HepG2 (cell line): Measurements from ENCODE around the gene SLC25A1. TPM values are rescaled to one million over a fixed set of nuclear protein-coding genes. Genes with fewer than 3 reads are reported as not detected.

Experiments
- ATAC-seq: fragments of 200-7000 bp; cut with Tn5 transposase; 3 replicates; pipeline ENCODE4 v1.9.1; 2020; ENCODE audit warnings: mild to moderate bottlenecking, moderate library complexity
- BruUV-seq: library from RNA; stranded (reverse); fragments of 400-500 nt; replicated peaks from 2 replicates; lab custom pipeline; 2021; lab: Mats Ljungman, UMichigan
- CTCF ChIA-PET: fragments of 300-600 bp; formaldehyde crosslinking; extraction: SDS; loops from one replicate; lab custom pipeline; 2021; ENCODE audit warnings: low total read pairs, inconsistent platforms, low intra/inter-chr PET ratio; lab: Yijun Ruan, JAX
- POLR2A ChIA-PET: fragments of 350-600 bp; sonication (Branson Sonifier 250); formaldehyde crosslinking; loops from one replicate; lab custom pipeline; 2020; ENCODE audit warnings: antibody characterized with exemption, inconsistent platforms; lab: Yijun Ruan, JAX
- DNase-seq: peaks from one replicate; pipeline ENCODE4 v3.0.0-alpha.2; 2015; ENCODE audit warnings: low spot score
- FAIRE-seq: peaks from 3 replicates; lab custom pipeline; 2011; peaks lifted over from hg19 to GRCh38; lab: Jason Lieb, UNC
- H2AFZ ChIP-seq: one replicate; pipeline ENCODE4 v1.6.1; 2011; ENCODE audit warnings: low read length, inconsistent platforms
- H3K27ac ChIP-seq: fragments of 300-600 bp; 3 replicates; pipeline ENCODE4 v1.8.0; 2011; ENCODE audit warnings: mixed run types, mild to moderate bottlenecking, mixed read lengths, low read length, inconsistent platforms; ENCODE audit not compliant: insufficient read depth; ENCODE audit errors: extremely low read length
- H3K27me3 ChIP-seq, 2 experiments: fragments of 200-600 bp in 1 of 2; 2 replicates in 1 of 2; 3 replicates in 1 of 2; pipeline versions ENCODE4 v1.6.0 to v1.8.0; 2011; ENCODE audit warnings: low read length in 2 of 2, mild to moderate bottlenecking in 2 of 2, moderate library complexity in 2 of 2, inconsistent platforms in 1 of 2; ENCODE audit not compliant: insufficient read depth in 2 of 2, control insufficient read depth in 1 of 2
- H3K36me3 ChIP-seq, 2 experiments: fragments of 200-600 bp in 1 of 2; replicated peaks in 1 of 2; 2 replicates in 1 of 2; 3 replicates in 1 of 2; pipeline versions ENCODE4 v1.5.1 to v1.8.0; 2011; ENCODE audit warnings: low read length in 2 of 2, inconsistent platforms in 1 of 2; ENCODE audit not compliant: insufficient read depth in 2 of 2, control insufficient read depth in 1 of 2
- H3K4me1 ChIP-seq: 2 replicates; pipeline ENCODE4 v1.5.1; 2012; ENCODE audit warnings: low read length, inconsistent platforms; ENCODE audit not compliant: insufficient read depth
- H3K4me2 ChIP-seq: 2 replicates; pipeline ENCODE4 v1.6.0; 2011; ENCODE audit warnings: low read depth, low read length, inconsistent platforms
- H3K4me3 ChIP-seq, 3 experiments: fragments of 200-600 bp in 1 of 3; sonication (generic), shearing (Covaris generic) in 1 of 3; replicated peaks in 1 of 3; 2 replicates each; pipeline ENCODE4 v1.5.1; 2011 to 2016; ENCODE audit warnings: low read length in 3 of 3, inconsistent platforms in 2 of 3, low read depth in 2 of 3, mild to moderate bottlenecking in 2 of 3, control low read depth in 1 of 3, mixed read lengths in 1 of 3; ENCODE audit not compliant: insufficient read depth in 1 of 3
- H3K79me2 ChIP-seq: one replicate; pipeline ENCODE4 v1.6.1; 2011; ENCODE audit warnings: low read length, inconsistent platforms; ENCODE audit not compliant: insufficient read depth
- H3K9ac ChIP-seq: 2 replicates; pipeline ENCODE4 v1.6.0; 2011; ENCODE audit warnings: mild to moderate bottlenecking, low read depth, low read length, inconsistent platforms; ENCODE audit not compliant: insufficient read depth
- H3K9me3 ChIP-seq: 2 replicates; pipeline ENCODE4 v1.5.1; 2012; ENCODE audit warnings: mild to moderate bottlenecking, low read length
- H4K20me1 ChIP-seq: 2 replicates; pipeline ENCODE4 v1.6.0; 2011; ENCODE audit warnings: inconsistent platforms, mild to moderate bottlenecking, low read length, moderate library complexity; ENCODE audit not compliant: insufficient read depth
- ARID2 ChIP-seq: sonication (generic); formaldehyde crosslinking; IDR thresholded peaks from 2 replicates; pipeline ENCODE4 v1.8.1; 2022; ENCODE audit warnings: mild to moderate bottlenecking, missing genetic modification reagents, borderline replicate concordance
- ARNT ChIP-seq: fragments of 450-650 bp; IDR thresholded peaks from 2 replicates; pipeline ENCODE4 v1.6.1; 2017
- ARNT2 ChIP-seq: sonication (generic); formaldehyde crosslinking; IDR thresholded peaks from 2 replicates; pipeline ENCODE4 v1.8.0; 2022; ENCODE audit warnings: mild to moderate bottlenecking, low read depth, missing genetic modification reagents, moderate library complexity
- CC2D1A ChIP-seq: sonication (generic); formaldehyde crosslinking; IDR thresholded peaks from 2 replicates; pipeline ENCODE4 v1.8.1; 2023; ENCODE audit warnings: mild to moderate bottlenecking, missing genetic modification reagents
- DBP ChIP-seq: sonication (generic); formaldehyde crosslinking; IDR thresholded peaks from 2 replicates; pipeline ENCODE4 v1.4.0; 2020; ENCODE audit warnings: missing genetic modification reagents; ENCODE audit errors: not compliant biosample characterization
- EP300 ChIP-seq, 3 experiments: sonication (generic) in 1 of 3; formaldehyde crosslinking in 1 of 3; IDR thresholded peaks; 2 replicates each; pipeline versions ENCODE4 v1.5.1 to v1.6.1; 2011 to 2020; ENCODE audit warnings: low read depth in 2 of 3, low read length in 2 of 3, borderline replicate concordance in 1 of 3, improper control_type of control experiment in 1 of 3, mild to moderate bottlenecking in 1 of 3, missing genetic modification reagents in 1 of 3, moderate library complexity in 1 of 3
- FOXO1 ChIP-seq: sonication (generic); formaldehyde crosslinking; IDR thresholded peaks from 2 replicates; pipeline ENCODE4 v1.4.0; 2020; ENCODE audit warnings: missing genetic modification reagents
- HMGA1 ChIP-seq: sonication (generic); formaldehyde crosslinking; conservative IDR thresholded peaks from 2 replicates; pipeline ENCODE4 v1.4.0; 2020; ENCODE audit warnings: missing genetic modification reagents
- HNRNPLL ChIP-seq: fragments of 200-400 bp; formaldehyde crosslinking; IDR thresholded peaks from 2 replicates; pipeline ENCODE4 v1.6.1; 2017; ENCODE audit warnings: mild to moderate bottlenecking, low read depth, low read length; ENCODE audit not compliant: poor library complexity, severe bottlenecking
- HOXA9 ChIP-seq: sonication (generic); formaldehyde crosslinking; IDR thresholded peaks from 2 replicates; pipeline ENCODE4 v1.8.1; 2022; ENCODE audit warnings: missing genetic modification reagents, mild to moderate bottlenecking, moderate library complexity, borderline replicate concordance
- IRF2 ChIP-seq: IDR thresholded peaks from 2 replicates; pipeline ENCODE4 v1.6.1; 2018; ENCODE audit warnings: missing genetic modification reagents, missing compliant biosample characterization
- MEIS2 ChIP-seq: sonication (generic); formaldehyde crosslinking; IDR thresholded peaks from 2 replicates; pipeline ENCODE4 v1.9.0; 2021; ENCODE audit warnings: mild to moderate bottlenecking, missing genetic modification reagents
- RBM39 ChIP-seq: fragments of 200-400 bp; formaldehyde crosslinking; IDR thresholded peaks from one replicate; pipeline ENCODE4 v1.6.1; 2018; ENCODE audit warnings: antibody characterized with exemption, mild to moderate bottlenecking, low read depth, low read length; ENCODE audit not compliant: poor library complexity, severe bottlenecking
- TRIM24 ChIP-seq: sonication (generic); formaldehyde crosslinking; IDR thresholded peaks from 2 replicates; pipeline ENCODE4 v1.8.0; 2022; ENCODE audit warnings: mild to moderate bottlenecking, missing genetic modification reagents
- ZNF205 ChIP-seq: IDR thresholded peaks from 2 replicates; pipeline ENCODE4 v1.6.1; 2018; ENCODE audit warnings: missing biosample characterization, missing genetic modification reagents
- ZNF333 ChIP-seq: sonication (generic); formaldehyde crosslinking; IDR thresholded peaks from 2 replicates; pipeline ENCODE4 v1.4.0; 2020; ENCODE audit warnings: mild to moderate bottlenecking, missing genetic modification reagents, borderline replicate concordance
- WGBS: methylation state at CpG from one replicate; pipeline ENCODE4 v1.1.6; 2017; ENCODE audit warnings: low lambda C conversion rate; 5-methylcytosine and 5-hydroxymethylcytosine counted together
- in situ Hi-C: cut with HindIII; loops from 2 replicates; pipeline ENCODE4 v1.10.0; 2017; ENCODE audit warnings: low pct_unique_long_range_greater_than_20kb; ENCODE audit not compliant: extremely low pct_ligation_motif_present
- intact Hi-C: fragments of 100-400 bp; cut with micrococcal nuclease; formaldehyde crosslinking; loops from one replicate; pipeline ENCODE4 v1.10.0; 2022; ENCODE audit not compliant: unreplicated experiment
- polyA plus RNA-seq, 8 experiments: library from polyadenylated mRNA; depleted of rRNA in 3 of 8; stranded (reverse) in 7 of 8; unstranded in 1 of 8; fragments of >200 nt; fragmentation: Illumina TruSeq in 4 of 8; extraction: Trizol in 4 of 8; gene quantifications; 2 replicates each; pipeline versions ENCODE4 v1.2.1 to v1.2.3, GENCODE V29; 2011 to 2016; ENCODE audit warnings: low read depth in 4 of 8, missing spikeins in 1 of 8, mixed read lengths in 1 of 8; ENCODE audit not compliant: insufficient read depth in 1 of 8
- total RNA-seq, 5 experiments: library from RNA; depleted of rRNA; stranded (reverse); fragments of >200 nt; fragmentation: Illumina TruSeq; extraction: Trizol; gene quantifications; 2 replicates each; pipeline ENCODE4 v1.2.3, GENCODE V29; 2016; ENCODE audit warnings: low read depth in 1 of 5
- TF ChIP-seq, protein P1 (sequence below): sonication (generic); formaldehyde crosslinking; IDR thresholded peaks from 2 replicates; pipeline ENCODE4 v1.8.0; 2022; ENCODE audit warnings: low read depth, missing genetic modification reagents
- TF ChIP-seq, protein P2 (sequence below): sonication (generic); formaldehyde crosslinking; IDR thresholded peaks from 2 replicates; pipeline ENCODE4 v1.4.0; 2020; ENCODE audit warnings: mild to moderate bottlenecking, missing genetic modification reagents

Gene SLC25A1
- total and polyA plus RNA-seq, 2 of the 13 experiments (the other 11 are each of a cell fraction or from before 2014, with no cell fraction given) = 49.4 to 161 TPM

GRCh38 chr22:19173047-19174035 lies 5.2 kb downstream of the SLC25A1 start:
- Histone ChIP-seq H3K4me2 (peak overlapping the region; percentile 96), H3K4me3 (peak overlapping the region; percentile 95 to 98 (median 97)), H3K4me1 (peaks cover 73% of the 10 kb centered on the region), H3K79me2 (peaks cover 41% of the 10 kb centered on the region), H4K20me1 (peaks cover 29% of the 10 kb centered on the region), H3K27me3 (peaks cover 3 to 22% of the 10 kb centered on the region in 2 experiments; a peak in 4 of 5 replicates), H3K36me3 (peaks cover 3 to 15% of the 10 kb centered on the region in 2 experiments; a peak in 3 of 5 replicates), H3K9ac (peak overlapping the region; percentile 94), H3K27ac (peak overlapping the region; percentile 80), H2AFZ (no peak overlapping the region), H3K9me3 (no peaks in the 10 kb centered on the region)
- in situ Hi-C loops (no loop called here), intact Hi-C loops (no loop called here)
- 48% methylated on average over 7 of the region's 19 CpGs for WGBS
- DNase-seq (peak; percentile 24), ATAC-seq (peak; percentile 0; the same call in 1 of the 3 replicates), FAIRE-seq (no peak)
- CTCF ChIA-PET = no interaction called here
- POLR2A ChIA-PET = no interaction called here
- BruUV-seq = no TSS peak
- TF ChIP-seq HNRNPLL = no peak
- TF ChIP-seq MEIS2 (CRISPR knock-in tag) = no peak
- TF ChIP-seq ARID2 (CRISPR knock-in tag) = peak; percentile 32; the same call in 1 of the 2 replicates
- TF ChIP-seq, protein P1, sequence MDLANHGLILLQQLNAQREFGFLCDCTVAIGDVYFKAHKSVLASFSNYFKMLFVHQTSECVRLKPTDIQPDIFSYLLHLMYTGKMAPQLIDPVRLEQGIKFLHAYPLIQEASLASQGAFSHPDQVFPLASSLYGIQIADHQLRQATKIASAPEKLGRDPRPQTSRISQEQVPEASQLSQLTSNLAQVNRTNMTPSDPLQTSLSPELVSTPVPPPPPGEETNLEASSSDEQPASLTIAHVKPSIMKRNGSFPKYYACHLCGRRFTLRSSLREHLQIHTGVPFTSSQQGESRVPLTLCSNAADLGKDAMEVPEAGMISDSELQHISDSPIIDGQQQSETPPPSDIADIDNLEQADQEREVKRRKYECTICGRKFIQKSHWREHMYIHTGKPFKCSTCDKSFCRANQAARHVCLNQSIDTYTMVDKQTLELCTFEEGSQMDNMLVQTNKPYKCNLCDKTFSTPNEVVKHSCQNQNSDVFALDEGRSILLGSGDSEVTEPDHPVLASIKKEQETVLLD (CRISPR knock-in tag) = no peak
- TF ChIP-seq ARNT = no peak
- no peak for TF ChIP-seq HMGA1 (CRISPR knock-in tag)
- no peak for TF ChIP-seq IRF2
- no peak for TF ChIP-seq TRIM24 (CRISPR knock-in tag)
- TF ChIP-seq EP300 (IDR thresholded peaks at IDR 0.05; ENCODE audit: low read depth in 2 of 2, low read length in 2 of 2) = no peak
- no peak for TF ChIP-seq EP300 (CRISPR knock-in tag; IDR thresholded peaks at IDR 0.05; ENCODE audit: borderline replicate concordance)
- no peak for TF ChIP-seq ARNT2
- TF ChIP-seq FOXO1 (CRISPR knock-in tag) = no peak
- TF ChIP-seq DBP (CRISPR knock-in tag) = no peak
- TF ChIP-seq CC2D1A (CRISPR knock-in tag) = no peak
- TF ChIP-seq, protein P2, sequence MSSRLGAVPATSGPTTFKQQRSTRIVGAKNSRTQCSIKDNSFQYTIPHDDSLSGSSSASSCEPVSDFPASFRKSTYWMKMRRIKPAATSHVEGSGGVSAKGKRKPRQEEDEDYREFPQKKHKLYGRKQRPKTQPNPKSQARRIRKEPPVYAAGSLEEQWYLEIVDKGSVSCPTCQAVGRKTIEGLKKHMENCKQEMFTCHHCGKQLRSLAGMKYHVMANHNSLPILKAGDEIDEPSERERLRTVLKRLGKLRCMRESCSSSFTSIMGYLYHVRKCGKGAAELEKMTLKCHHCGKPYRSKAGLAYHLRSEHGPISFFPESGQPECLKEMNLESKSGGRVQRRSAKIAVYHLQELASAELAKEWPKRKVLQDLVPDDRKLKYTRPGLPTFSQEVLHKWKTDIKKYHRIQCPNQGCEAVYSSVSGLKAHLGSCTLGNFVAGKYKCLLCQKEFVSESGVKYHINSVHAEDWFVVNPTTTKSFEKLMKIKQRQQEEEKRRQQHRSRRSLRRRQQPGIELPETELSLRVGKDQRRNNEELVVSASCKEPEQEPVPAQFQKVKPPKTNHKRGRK (CRISPR knock-in tag) = no peak
- TF ChIP-seq ZNF205 (CRISPR knock-in tag) = no peak
- no peak for TF ChIP-seq HOXA9 (CRISPR knock-in tag)
- no peak for TF ChIP-seq ZNF333 (CRISPR knock-in tag)
- TF ChIP-seq RBM39 = peak; percentile 30
